Measurements from ENCODE around the gene SV2C.
"Not testable (repeated sequence)": the region's sequence is repeated elsewhere in the genome, so short reads cannot be mapped to it uniquely, and the experiment has no call there.

SV2C gene

DNA sequence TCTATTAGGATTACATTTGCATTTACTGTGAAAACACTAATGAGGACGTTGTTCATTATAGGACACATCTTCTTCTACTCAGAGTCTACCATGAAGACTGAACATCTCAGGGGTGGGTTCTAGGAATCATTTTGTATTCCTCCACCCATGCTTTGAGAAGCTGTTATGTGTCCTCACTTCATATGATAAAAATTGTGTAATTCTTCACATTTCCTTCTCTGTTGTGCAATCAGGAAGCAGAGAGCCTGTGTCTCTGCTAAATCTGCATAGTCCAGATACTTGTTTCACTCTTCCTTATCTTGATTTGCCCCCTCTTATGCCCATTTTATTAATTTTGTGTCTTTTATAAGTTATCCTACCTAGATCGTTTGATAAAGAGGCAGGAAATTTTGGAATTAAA, 222.1 kb downstream of the SV2C start:
- DNase-seq: no peak

DNA sequence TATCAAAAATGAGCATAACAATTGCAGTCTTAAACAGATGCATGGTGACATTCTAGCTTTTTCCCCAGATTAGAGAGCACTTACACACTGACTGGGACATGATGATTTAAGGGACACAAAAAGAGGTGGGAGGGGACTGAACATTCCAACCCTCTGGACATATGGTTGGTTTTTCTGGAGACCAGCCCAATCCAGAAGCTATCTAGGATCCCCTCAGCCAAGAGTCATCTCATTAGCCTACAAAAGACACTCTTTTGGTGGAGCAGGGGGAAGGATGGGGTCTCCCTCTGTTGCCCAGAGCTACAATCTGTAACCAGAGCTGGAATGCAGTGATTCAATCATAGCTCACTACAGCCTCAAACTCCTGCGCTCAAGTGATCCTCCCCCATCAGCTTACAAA, 222.6 kb downstream of the SV2C start:
- DNase-seq: no peak

GRCh38 chr5:76310208-76310607, 227.0 kb downstream of the SV2C start:
- DNase-seq: no peak

GRCh38 chr5:76312783-76313182, 229.6 kb downstream of the SV2C start:
- no peak for DNase-seq

GRCh38 chr5:76314643-76315042, 231.5 kb downstream of the SV2C start:
- no peak for DNase-seq

GRCh38 chr5:76319673-76320072, 236.5 kb downstream of the SV2C start:
- no peak for DNase-seq

DNA sequence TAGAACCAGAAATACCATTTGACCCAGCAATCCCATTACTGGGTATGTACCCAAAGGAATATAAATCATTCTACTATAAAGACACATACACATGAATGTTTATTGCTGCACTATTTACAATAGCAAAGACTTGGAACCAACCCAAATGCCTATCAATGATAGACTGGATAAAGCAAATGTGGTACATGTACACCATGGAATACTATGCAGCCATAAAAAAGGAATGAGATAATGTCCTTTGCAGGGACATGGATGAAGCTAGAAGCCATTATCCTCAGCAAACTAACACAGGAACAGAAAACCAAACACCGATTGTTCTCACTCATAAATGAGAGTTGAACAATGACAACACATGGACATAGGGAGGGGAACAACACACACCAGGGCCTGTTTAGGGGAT, 240.3 kb downstream of the SV2C start:
- not testable (repeated sequence) for DNase-seq

GRCh38 chr5:76325326-76325725, 242.1 kb downstream of the SV2C start:
- DNase-seq: no peak

GRCh38 chr5:76325876-76326491, 242.8 kb downstream of the SV2C start:
- no peak for DNase-seq

GRCh38 chr5:76326577-76327302, 243.6 kb downstream of the SV2C start:
- DNase-seq: no peak

DNA sequence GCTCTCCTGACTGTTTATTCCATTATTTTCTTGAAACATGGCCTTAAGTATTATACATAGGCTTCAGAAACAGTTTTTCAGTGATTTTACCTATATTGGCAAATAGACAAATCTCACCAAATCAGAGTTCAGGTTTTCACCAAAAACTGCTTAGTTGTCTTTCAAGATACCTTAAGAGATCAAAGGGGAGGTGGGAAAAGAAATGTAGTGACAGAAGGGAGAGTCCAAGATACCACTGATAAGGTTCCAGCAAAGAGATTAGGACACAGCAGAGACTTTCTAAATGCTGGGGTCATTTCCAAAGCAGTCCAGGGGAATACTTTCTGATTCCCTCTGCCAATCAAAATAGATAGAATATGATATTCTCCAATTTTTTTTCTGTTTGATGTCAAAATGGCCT, 246.2 kb downstream of the SV2C start:
- no peak for DNase-seq

DNA sequence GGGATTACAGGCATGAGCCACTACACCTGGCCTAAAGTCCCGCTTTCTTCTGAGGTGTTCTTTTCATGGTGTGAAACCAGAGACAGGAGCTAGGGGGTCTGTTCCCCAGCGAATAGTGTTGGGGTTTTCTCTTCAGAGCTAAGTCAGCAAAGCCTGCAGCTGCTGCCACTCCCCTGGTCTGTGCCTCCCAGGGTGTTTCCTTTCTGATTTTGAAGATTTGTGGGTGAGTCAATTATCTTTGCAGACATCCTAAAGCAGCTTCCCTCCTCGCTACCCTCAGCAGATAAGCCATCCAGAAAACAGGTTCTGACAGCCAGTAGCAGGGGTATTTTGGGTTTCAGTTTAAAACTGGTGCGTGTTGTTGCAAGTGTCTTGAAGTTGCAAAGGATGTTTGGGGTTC, 247.9 kb downstream of the SV2C start:
- DNase-seq: no peak

GRCh38 chr5:76332102-76332501, 248.9 kb downstream of the SV2C start:
- no peak for DNase-seq

GRCh38 chr5:76332611-76333205, 249.5 kb downstream of the SV2C start:
- DNase-seq: no peak

- DNase-seq: no peak
Observed at GRCh38 chr5:76333571-76333970, 250.4 kb downstream of the SV2C start.

DNA sequence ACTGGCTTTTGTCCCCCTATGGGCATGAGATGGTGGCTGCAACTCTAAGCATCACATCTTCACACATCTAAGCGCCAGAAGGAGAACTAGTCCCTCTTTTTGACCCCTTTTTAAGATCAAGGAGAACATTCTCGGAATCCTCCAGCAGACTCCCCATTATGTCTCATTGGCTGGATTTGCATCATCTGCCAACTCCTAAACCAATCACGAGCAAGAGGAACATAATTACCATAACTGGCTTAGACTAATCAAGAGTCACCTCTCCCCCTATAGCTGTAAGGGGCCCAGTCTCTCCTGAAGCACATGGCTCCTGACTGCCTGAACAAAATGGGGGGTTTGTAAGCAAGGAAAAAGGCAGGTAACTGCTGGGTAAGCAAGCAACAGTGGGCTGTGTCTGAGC, 251.4 kb downstream of the SV2C start:
- no peak for DNase-seq

DNA sequence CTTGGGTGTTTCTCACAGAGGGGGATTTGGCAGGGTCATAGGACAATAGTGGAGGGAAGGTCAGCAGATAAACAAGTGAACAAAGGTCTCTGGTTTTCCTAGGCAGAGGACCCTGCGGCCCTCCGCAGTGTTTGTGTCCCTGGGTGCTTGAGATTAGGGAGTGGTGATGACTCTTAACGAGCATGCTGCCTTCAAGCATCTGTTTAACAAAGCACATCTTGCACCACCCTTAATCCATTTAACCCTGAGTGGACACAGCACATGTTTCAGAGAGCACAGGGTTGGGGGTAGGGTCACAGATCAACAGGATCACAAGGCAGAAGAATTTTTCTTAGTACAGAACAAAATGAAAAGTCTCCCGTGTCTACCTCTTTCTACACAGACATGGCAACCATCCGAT, 252.3 kb downstream of the SV2C start:
- not testable (repeated sequence) for DNase-seq

DNA sequence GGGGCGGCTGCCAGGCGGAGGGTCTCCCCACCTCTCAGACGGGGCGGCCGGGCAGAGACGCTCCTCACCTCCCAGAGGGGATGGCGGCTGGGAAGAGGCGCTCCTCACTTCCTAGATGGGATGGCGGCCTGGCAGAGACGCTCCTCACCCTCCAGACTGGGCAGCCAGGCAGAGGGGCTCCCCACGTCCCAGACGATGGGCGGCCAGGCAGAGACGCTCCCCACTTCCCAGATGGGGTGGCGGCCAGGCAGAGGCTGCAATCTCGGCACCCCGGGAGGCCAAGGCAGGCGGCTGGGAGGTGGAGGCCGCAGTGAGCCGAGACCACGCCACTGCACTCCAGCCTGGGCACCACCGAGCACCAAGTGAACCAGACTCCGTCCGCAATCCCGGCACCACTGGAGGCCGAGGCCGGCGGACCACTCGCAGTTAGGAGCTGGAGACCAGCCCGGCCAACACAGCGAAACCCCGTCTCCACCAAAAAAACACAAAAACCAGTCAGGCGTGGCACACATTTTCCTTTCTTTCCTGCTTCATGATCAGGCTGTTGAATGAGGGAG, 253.1 kb downstream of the SV2C start:
- DNase-seq: not testable (repeated sequence)

GRCh38 chr5:76337953-76338451, 254.8 kb downstream of the SV2C start:
- no peak for DNase-seq

DNA sequence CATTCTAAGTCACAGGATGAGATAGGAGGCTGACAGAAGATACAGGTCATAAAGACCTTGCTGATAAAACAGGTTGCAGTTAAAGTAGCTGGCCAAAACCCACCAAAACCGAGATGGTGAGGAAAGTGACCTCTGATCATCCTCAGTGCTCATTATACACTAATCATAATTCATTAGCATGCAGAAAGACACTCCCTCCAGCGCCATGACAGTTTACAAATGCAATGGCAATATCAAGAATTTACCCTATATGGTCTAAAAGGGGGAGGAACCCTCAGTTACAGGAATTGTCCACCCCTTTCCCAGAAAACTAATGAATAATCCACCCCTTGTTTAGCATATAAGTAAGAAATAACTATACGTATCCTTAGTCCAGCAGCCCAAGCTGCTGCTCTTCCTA, 256.7 kb downstream of the SV2C start:
- no peak for DNase-seq

GRCh38 chr5:76341651-76342334, 258.6 kb downstream of the SV2C start:
- DNase-seq: no peak

DNA sequence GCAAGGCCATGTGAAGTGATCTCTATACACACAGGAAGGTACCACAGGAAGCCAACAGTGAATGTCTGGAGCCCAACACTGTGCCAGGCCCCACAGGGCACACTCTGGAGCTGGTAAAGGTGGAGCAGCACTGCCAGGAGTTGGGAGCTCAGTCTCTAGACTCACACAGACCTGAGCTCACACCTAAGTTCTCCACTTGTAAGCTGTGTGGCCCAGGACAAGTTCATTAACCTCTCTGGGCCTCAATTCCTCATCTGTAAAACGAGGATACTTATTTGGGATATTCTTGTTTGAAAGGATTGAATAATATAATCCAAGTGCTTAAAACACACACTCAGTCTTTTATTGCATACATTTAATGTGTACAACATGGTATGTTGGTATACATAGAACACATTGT, 259.3 kb downstream of the SV2C start:
- DNase-seq: no peak

DNA sequence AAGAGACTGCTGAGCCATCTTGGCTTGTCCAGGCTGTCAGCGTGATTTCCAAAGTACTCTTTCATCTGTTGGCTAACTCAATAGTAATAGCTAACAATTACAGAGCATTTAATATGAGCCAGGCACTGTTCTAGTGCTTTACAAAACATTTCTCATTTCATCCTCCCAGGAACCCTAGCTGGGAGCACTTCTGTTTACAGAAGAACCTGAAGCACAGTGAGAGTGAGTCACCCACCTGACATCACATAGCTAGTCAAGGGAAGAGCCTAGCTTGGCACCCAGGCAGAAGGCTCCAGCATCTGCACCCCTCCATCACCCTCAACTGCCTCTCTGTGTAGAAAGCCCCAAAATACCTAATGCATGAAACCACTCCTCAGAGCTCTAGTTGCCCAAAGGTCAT, 262.4 kb downstream of the SV2C start:
- no peak for DNase-seq

Measured in NCI-H2171 (cell line).